CD4-positive, alpha-beta T cell treated with Interleukin-21 for 1 hour (primary cell): ENCODE measurements around the gene WWOX.

Experiments
- DNase-seq: peaks from one replicate; pipeline ENCODE4 v3.0.0-alpha.2; 2020

The WWOX gene

DNA sequence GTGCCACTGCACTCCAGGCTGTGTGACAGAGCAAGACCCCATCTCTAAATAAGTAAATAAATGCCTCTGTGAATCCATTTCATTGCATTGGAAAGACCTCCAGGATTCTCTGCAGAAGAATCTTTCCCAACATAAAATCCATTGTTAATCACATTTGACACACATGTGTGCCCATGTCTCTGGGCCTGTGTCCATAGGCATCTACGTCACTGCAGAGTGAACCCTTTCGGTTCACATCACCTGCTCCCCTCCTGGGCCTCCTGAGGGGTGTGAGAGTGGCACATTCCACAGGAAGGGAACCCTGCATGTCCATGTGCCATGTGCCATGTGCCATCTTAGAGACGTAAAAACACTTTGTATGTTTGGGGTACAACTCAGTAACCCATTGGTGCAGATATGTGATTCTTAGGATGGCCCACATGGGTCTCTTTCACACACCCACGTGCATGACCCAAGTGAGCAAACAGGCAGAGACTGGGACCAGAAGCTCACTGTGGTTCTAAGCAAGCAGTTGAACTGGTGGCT, 1073.6 kb downstream of the WWOX start:
- DNase-seq, result no peak

DNA sequence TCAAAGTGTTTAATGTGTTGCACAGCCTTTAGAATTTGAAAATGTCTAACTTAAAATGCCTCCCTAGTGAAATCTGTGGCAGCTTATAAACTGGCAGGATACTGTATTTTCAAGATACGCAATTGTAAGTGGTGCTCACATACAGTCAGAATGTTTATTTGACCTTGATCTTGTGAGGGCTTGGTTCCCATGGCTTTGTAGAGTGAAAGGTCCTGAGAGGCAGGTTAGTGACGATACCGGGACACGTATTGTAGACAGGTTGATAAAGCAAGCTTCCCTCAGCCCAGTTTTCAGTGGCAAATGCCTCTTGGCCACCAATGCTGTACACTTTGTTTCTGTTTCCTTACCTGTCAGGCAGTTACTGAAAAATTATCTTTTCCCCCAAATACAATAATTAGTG, 1074.5 kb downstream of the WWOX start:
- DNase-seq, result no peak

GRCh38 chr16:79175286-79176057, 1076.0 kb downstream of the WWOX start:
- no peak for DNase-seq

GRCh38 chr16:79177018-79177417, 1077.6 kb downstream of the WWOX start:
- DNase-seq, result no peak

DNA sequence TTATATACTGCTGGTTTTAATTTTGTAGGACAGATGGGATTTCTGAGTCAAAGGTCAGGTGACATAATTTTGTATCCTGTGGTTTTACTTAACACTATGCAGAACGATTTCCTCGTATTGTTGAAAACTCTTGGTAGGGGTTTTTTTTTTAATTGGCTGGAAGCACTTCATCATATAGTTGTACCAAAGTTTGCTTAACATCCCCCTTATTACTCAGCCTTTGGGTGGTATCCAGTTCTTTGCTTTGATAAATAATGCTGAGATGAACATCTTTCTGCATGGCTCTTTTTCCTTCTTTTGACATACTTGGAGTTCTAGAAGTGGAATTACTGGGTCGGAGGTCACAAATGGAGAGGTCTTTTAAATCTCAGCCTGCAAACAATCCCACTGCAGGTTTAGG, 1082.0 kb downstream of the WWOX start:
- no peak for DNase-seq

DNA sequence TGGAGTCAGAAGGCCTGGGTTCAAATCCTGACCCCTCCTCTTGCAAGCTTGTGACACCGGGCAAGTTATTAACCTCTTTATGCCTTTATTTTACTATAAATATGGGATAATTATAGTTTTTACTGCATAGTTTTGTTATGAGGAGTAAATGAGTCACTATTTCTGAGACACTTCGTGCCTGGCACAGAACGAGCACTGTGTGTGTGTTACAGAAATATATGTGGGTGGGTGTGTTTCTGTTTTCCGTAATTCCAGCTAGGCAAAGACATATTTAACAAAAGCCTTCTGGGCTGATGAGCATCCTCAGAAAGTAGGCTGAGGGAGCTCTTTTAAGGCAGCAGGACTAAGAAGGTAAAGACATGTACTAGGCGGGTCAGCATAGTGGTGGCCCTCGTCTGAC, 1083.2 kb downstream of the WWOX start:
- no peak for DNase-seq

- DNase-seq, result no peak
Observed at GRCh38 chr16:79183571-79183970, 1084.1 kb downstream of the WWOX start.

- no peak for DNase-seq
Observed at GRCh38 chr16:79184464-79185030, 1085.1 kb downstream of the WWOX start.

GRCh38 chr16:79185711-79186110, 1086.3 kb downstream of the WWOX start:
- no peak for DNase-seq

- DNase-seq, result no peak
Observed at GRCh38 chr16:79186196-79186595, 1086.7 kb downstream of the WWOX start.

- DNase-seq, result no peak
Observed at GRCh38 chr16:79188115-79188738, 1088.8 kb downstream of the WWOX start.

- DNase-seq, result no peak
Observed at GRCh38 chr16:79188739-79189122, 1089.3 kb downstream of the WWOX start.

DNA sequence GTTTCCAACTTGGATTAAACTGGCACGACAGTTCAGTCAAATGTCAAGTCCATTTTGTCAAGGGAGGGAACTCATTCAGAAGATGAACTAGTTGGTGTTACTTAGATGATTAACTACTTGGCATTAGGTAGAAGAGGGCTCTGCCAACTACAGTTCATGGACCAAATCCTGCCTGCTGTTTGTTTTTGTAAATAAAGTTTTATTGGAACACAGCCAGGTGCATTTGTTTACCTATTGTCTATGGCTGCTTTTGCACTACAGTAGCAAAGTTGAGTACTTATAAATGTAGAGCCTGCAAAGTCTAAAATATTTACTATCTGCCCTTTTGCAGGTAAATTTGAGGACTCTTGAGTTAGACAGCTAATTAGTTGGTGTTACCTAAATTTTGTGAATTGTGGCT, 1091.1 kb downstream of the WWOX start:
- DNase-seq, result no peak

- no peak for DNase-seq
Observed at GRCh38 chr16:79191933-79192332, 1092.5 kb downstream of the WWOX start.

DNA sequence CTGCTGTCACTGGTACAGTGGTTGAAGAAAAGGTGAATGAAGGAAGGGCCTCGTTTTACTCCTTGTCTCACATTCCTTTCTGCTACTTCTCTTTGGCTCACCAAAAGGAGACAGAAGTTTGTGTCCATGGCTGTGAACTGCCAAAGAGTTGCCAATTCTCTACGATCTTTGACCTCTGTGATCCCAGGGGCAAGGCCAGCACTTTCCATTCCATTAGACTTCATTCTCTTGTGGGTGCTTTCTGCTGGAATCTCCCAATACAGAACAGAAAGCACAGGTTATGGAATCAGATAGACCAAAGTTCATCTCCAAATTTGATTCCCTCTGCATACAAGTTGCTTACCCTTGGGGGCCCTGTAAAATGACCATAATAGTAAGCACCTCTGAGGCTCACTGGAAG, 1093.5 kb downstream of the WWOX start:
- no peak for DNase-seq

GRCh38 chr16:79194291-79194690, 1094.8 kb downstream of the WWOX start:
- no peak for DNase-seq

GRCh38 chr16:79195938-79196337, 1096.5 kb downstream of the WWOX start:
- DNase-seq, result no peak

DNA sequence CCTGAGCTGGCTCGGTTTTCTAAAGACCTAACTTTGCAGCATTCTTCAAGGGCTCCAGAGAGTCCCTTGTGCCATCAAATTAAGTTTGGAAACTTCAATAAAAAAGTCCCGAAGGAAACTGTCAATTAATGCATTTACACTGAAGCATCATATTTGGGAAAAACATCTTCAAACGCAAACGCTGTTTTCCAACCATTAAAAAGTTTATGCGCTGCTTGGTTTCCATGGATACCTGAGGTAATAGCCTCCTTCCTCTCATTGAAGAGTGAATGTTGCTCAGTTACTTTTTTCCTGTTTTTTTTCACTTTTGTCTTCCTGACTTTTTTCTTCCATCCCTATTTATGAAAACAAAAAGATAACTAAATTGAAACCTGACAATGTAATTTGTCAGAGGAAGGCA, 1102.0 kb downstream of the WWOX start:
- no peak for DNase-seq

DNA sequence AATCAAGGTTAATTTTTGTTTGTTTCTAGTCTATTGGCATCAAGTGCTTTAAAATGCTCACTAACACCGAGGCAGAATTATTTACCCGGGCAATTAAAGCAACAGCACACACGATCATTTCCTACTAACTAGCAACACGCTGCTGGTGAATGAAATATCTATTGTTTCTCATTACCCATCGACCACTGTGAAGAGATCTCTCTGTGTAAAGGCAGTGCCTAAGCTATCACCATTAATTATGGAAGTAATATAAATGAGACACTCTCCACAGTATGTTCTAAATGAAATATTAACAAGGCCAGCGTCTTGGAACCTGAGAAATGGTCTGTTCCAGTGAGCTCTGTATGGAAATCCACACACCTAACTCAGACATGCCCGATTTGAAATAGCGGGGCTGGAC, 1103.5 kb downstream of the WWOX start:
- no peak for DNase-seq

DNA sequence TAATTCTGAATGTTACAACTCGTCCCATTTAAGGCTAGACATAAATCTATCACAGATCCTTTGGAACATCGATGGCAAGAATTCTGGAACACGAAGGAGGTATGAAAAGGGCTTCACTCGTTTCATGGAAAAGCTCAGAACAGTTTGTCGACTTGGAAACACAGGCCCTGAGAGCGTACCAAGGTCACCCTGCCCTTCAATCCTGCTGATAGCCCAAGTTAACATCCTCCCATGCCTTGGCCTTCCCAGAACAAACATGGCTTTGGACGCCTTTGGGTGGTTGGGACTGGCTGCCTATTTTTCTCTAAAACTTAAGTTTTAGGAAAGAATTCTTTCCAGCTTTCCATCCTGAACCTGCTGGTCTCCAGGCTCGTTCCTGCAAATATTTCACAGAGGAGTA, 1105.0 kb downstream of the WWOX start:
- DNase-seq, result no peak

DNA sequence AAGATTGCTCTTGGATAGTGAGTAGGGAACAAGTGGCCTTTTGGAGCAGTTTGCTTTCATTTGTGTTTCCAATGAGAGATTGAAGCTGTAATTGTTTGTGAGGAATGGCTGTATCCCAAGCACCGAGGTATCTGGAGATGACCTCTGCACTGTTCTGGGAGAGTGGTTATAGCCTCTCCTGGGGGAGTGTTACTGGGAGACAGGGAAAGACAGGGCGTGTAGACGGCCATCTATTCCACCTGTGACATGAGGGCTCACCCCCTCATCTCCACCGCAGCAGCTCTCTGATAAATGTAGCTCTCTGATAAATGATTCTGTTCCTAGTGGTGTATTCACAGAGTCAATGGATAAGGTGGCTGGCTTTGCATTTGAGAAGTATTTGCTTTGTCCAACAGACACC, 1107.4 kb downstream of the WWOX start:
- DNase-seq, result no peak

GRCh38 chr16:79209308-79209707, 1109.9 kb downstream of the WWOX start:
- no peak for DNase-seq

- DNase-seq, result no peak
Observed at GRCh38 chr16:79210607-79211006, 1111.2 kb downstream of the WWOX start.

- no peak for DNase-seq
Observed at GRCh38 chr16:79211586-79211985, 1112.1 kb downstream of the WWOX start.
